PFSK-1 (cell line): ENCODE results near the gene ROPN1. TPM values are rescaled to one million over a fixed set of nuclear protein-coding genes. Genes with fewer than 3 reads are reported as not detected.
"Not testable (repeated sequence)": the region's sequence is repeated elsewhere in the genome, so short reads cannot be mapped to it uniquely, and the experiment has no call there.

Experiments used
- FOXP2 ChIP-seq: optimal IDR thresholded peaks from 2 replicates; pipeline ENCODE3; 2011; ENCODE audit warnings: borderline replicate concordance, control low read depth, inconsistent platforms; ENCODE audit not compliant: insufficient read depth; ENCODE audit errors: extremely low read length, extremely low read depth
- POLR2AphosphoS5 ChIP-seq: IDR thresholded peaks from 2 replicates; pipeline ENCODE4 v1.6.1; 2012; ENCODE audit warnings: low read depth, mild to moderate bottlenecking, control low read depth, low read length, moderate library complexity
- SIN3A ChIP-seq: IDR thresholded peaks from 2 replicates; pipeline ENCODE4 v1.6.1; 2012; ENCODE audit warnings: mild to moderate bottlenecking, low read length, moderate library complexity, borderline replicate concordance; ENCODE audit not compliant: insufficient read depth
- TAF1 ChIP-seq: IDR thresholded peaks from 2 replicates; pipeline ENCODE4 v1.6.1; 2012; ENCODE audit warnings: low read length, control low read depth, borderline replicate concordance; ENCODE audit not compliant: insufficient read depth
- polyA plus RNA-seq: library from polyadenylated mRNA; unstranded; fragments of >200 nt; gene quantifications from one replicate; pipeline ENCODE4 v1.2.1, GENCODE V29; 2012; ENCODE audit warnings: low read depth, missing spikeins; ENCODE audit not compliant: insufficient read length
- TF ChIP-seq, protein P1 (sequence below), 2 experiments: IDR thresholded peaks; 2 replicates each; pipeline versions ENCODE4 v1.6.1 to v1.8.0; 2011 to 2012; ENCODE audit warnings: low read depth in 2 of 2, low read length in 2 of 2, control low read depth in 1 of 2, inconsistent platforms in 1 of 2, mild to moderate bottlenecking in 1 of 2, moderate library complexity in 1 of 2; ENCODE audit not compliant: insufficient read depth in 1 of 2

The ROPN1 gene
- polyA plus RNA-seq, result not detected

DNA sequence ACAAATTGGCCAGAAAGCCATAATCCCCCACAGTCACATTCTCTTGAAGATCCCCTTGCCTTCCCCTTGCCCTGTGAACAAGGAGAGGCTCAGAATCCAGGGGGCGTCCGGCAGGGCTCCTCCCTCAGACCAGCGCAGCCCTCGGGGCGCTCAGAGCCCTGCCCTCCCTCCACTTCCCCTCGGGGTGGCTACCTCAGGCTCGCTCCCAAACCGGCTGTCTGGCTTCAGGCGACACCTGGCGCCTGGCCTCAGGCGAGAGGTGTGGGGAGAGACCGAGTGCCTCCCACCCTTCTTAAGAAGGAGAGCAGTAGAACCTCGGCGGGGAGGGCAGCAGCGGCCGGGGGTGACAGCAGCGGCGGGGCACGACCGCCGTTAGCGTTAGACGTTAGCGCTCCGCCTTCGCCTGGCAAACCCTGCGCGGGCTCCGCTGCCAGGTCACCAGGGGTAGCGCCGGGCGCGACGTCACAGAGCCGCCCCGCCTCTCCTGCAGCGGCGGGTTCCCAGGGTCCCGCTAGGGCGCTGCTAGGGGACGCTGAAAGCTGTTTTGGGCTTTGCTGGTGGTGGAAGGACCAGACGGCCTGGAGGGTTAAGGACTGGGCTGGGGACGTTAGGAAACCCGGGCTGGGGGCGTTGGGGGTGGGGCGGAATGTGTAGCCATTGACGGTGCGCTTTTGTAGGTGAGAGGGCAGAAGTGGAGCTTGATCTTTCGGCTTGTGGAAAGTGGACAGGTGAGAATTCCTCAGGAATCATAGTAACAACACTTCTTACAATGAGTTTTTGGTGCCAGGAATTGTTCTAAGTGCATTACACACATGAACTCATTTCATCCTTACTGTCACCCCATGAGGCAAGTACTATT, at the start of gene ROPN1:
Gene ROPN1 (minus strand): TSS at position 395 of the 859 bp plus-strand sequence. CDS start 11,643 bp downstream, outside the sequence.
- not testable (repeated sequence) for TF ChIP-seq SIN3A, FOXP2, POLR2AphosphoS5

DNA sequence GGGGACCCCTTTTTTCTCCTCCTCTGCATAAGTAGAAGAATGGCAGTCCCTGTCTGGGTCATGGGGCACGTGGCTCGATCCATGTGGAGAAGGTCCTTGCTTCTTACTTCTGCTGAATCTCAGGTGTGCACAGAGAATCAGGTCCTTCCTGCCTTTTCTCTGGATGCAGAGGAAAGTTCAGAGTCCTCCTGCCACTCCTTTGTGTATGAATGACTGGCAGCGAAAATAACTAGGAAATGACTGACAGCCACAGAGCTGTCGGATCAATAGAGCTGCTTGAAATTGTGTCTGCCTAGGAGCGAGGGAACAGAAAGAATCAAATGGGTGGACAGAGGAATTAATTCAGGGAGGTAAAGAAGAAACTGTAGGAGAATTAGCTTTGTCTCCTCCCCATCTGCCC, 49.6 kb upstream of the ROPN1 start:
- TF ChIP-seq TAF1 (no peak), SIN3A (no peak), POLR2AphosphoS5 (no peak), FOXP2 (no peak)
- TF ChIP-seq, protein P1, sequence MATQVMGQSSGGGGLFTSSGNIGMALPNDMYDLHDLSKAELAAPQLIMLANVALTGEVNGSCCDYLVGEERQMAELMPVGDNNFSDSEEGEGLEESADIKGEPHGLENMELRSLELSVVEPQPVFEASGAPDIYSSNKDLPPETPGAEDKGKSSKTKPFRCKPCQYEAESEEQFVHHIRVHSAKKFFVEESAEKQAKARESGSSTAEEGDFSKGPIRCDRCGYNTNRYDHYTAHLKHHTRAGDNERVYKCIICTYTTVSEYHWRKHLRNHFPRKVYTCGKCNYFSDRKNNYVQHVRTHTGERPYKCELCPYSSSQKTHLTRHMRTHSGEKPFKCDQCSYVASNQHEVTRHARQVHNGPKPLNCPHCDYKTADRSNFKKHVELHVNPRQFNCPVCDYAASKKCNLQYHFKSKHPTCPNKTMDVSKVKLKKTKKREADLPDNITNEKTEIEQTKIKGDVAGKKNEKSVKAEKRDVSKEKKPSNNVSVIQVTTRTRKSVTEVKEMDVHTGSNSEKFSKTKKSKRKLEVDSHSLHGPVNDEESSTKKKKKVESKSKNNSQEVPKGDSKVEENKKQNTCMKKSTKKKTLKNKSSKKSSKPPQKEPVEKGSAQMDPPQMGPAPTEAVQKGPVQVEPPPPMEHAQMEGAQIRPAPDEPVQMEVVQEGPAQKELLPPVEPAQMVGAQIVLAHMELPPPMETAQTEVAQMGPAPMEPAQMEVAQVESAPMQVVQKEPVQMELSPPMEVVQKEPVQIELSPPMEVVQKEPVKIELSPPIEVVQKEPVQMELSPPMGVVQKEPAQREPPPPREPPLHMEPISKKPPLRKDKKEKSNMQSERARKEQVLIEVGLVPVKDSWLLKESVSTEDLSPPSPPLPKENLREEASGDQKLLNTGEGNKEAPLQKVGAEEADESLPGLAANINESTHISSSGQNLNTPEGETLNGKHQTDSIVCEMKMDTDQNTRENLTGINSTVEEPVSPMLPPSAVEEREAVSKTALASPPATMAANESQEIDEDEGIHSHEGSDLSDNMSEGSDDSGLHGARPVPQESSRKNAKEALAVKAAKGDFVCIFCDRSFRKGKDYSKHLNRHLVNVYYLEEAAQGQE (IDR thresholded peaks at IDR 0.05; ENCODE audit: insufficient read depth in 1 of 2, low read depth in 2 of 2, low read length in 2 of 2), result no peak

DNA sequence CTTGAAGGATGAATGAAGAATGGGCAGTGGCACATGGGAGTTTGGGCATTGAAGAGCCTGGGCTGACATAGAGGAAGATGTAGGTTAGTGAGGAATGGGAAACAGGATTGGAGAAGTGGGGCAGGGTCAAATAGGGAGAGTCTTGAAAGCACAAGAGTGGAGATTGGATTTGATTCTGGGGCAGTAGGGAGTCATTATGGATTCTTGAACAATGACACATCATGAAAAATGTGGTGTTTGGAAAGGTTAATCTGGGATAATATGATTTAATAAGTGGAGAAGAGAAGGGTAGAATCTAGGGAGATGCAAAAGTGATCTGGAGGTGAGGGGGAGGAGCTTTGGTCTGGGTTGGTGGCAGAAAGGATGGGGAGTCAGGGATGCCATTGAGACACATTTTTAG, 45.4 kb upstream of the ROPN1 start:
- TF ChIP-seq, protein P1 (IDR thresholded peaks at IDR 0.05; ENCODE audit: insufficient read depth in 1 of 2, low read depth in 2 of 2, low read length in 2 of 2), result no peak
- no peak for TF ChIP-seq FOXP2
- TF ChIP-seq TAF1, result no peak
- TF ChIP-seq SIN3A, result no peak
- TF ChIP-seq POLR2AphosphoS5, result no peak

DNA sequence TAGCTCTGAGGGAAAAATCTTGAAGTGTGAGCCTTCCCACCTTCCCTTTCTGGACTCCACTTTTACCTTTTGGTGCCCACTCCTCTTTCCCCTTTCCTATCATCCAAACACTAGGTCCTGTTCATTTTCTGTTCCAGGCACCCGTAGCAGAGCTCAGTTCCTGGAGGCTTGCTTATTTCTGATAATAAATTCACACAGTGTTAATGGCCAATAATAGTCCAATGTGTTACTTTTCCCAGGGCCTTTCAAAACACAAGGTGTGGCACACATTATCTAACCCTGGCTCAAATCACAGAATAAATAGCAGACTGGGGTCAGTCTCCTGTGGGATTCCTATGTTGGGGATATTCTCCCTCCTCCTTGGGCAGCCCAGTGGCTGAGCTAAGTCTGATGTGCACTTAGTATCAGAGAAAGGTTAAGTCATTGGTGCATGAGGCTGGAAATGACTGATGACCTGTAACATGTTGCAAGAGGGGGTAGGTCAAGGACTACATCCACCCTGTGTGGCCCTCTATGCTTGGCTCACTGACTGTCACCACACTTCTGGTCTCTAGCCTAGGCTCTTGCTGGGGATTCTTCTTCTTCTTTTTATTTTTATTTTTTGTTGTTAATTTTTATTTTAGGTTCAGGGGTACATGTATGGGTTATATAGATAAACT, 43.7 kb upstream of the ROPN1 start:
- TF ChIP-seq, protein P1 (IDR thresholded peaks at IDR 0.05; ENCODE audit: insufficient read depth in 1 of 2, low read depth in 2 of 2, low read length in 2 of 2), result no peak
- TF ChIP-seq SIN3A (no peak), POLR2AphosphoS5 (no peak), TAF1 (no peak)

DNA sequence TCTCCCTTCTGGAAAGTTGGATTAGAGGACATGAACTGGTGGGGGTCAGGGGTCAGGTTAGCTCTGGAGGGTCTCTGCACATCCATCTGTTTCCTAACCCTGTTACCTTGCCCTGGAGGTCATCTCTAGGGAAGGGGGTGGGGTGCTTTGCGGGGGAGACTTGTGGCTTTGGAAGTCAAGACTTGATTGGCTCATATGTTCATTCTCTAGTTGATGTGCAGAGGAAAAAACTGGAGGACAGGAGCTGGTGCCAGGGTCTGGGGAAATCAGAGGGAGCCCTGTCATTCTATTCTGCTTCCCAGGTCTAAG, 42.9 kb upstream of the ROPN1 start:
- TF ChIP-seq POLR2AphosphoS5 (no peak), SIN3A (no peak), TAF1 (no peak), FOXP2 (no peak)
- TF ChIP-seq, protein P1 (IDR thresholded peaks at IDR 0.05; ENCODE audit: insufficient read depth in 1 of 2, low read depth in 2 of 2, low read length in 2 of 2), result no peak
